ENCODE data around the gene KRTAP10-12. TPM values are rescaled to one million over a fixed set of nuclear protein-coding genes. Genes with fewer than 3 reads are reported as not detected.

KRTAP10-12 gene
- total and polyA plus RNA-seq, 3 donors from 2014 or later = not detected

DNA sequence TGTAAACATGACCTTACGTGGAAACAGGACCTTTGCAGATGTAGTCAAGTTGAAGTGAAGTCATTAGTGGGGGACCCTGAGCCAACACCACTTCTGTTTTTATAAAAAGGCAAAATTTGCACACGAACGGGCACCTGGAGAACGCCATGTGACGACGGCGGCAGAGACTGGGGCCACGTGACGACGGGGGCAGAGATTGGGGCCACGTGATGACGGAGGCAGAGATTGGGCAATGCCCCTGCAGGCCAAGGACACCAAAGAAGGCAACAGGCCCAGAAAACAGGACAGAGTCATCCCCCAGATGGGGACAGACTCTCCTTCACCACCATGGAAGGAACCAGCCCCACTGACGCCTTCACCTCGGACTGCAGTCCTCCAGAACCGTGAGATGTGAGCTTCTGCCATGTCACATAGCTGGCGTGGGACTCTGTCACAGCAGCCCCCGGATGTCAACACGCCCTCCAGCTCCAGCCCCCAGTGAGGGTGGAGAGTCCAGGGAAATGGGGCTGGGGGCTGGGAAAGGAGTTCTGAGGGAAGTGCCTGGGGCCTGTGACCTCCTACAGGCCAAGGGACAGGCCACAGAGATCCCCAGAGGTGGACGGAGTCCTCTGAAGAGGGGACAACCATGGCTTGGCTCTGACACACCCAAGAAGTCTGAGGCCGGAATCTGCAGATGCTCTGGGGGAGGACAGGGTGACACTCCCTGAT is 46.6 kb upstream of the KRTAP10-12 start:
- Histone ChIP-seq H3K4me1 (no peaks in the 10 kb centered on the region), H3K9me3 (no peaks in the 10 kb centered on the region), H3K4me3 (no peak overlapping the region), H3K27ac (no peak overlapping the region), H3K36me3 (ENCODE audit: low read depth, missing control alignments) (no peaks in the 10 kb centered on the region), H3K27me3 (no peaks in the 10 kb centered on the region)
- intact Hi-C loops (cut with DNase I; ENCODE audit: low total_unique reads) = no loop called here
- TF ChIP-seq, protein P1, sequence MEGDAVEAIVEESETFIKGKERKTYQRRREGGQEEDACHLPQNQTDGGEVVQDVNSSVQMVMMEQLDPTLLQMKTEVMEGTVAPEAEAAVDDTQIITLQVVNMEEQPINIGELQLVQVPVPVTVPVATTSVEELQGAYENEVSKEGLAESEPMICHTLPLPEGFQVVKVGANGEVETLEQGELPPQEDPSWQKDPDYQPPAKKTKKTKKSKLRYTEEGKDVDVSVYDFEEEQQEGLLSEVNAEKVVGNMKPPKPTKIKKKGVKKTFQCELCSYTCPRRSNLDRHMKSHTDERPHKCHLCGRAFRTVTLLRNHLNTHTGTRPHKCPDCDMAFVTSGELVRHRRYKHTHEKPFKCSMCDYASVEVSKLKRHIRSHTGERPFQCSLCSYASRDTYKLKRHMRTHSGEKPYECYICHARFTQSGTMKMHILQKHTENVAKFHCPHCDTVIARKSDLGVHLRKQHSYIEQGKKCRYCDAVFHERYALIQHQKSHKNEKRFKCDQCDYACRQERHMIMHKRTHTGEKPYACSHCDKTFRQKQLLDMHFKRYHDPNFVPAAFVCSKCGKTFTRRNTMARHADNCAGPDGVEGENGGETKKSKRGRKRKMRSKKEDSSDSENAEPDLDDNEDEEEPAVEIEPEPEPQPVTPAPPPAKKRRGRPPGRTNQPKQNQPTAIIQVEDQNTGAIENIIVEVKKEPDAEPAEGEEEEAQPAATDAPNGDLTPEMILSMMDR (IDR thresholded peaks at IDR 0.05) = no peak
- no peak for TF ChIP-seq POLR2A (IDR thresholded peaks at IDR 0.05)
- 86% methylated on average over 18 to 20 of the region's 20 CpGs for WGBS, 2 donors
- DNase-seq = no peak

GRCh38 chr21:44650973-44651675 is 45.8 kb upstream of the KRTAP10-12 start:
- TF ChIP-seq, protein P1 (IDR thresholded peaks at IDR 0.05) = no peak
- TF ChIP-seq POLR2A (IDR thresholded peaks at IDR 0.05) = no peak
- Histone ChIP-seq H3K4me1 (no peaks in the 10 kb centered on the region), H3K27ac (no peak overlapping the region), H3K4me3 (no peak overlapping the region), H3K36me3 (ENCODE audit: low read depth, missing control alignments) (no peaks in the 10 kb centered on the region), H3K27me3 (no peaks in the 10 kb centered on the region), H3K9me3 (no peaks in the 10 kb centered on the region)
- no peak for DNase-seq
- 81 to 92% methylated on average over 12 of the region's 12 CpGs for WGBS, 2 donors
- intact Hi-C loops (cut with DNase I; ENCODE audit: low total_unique reads) = no loop called here

DNA sequence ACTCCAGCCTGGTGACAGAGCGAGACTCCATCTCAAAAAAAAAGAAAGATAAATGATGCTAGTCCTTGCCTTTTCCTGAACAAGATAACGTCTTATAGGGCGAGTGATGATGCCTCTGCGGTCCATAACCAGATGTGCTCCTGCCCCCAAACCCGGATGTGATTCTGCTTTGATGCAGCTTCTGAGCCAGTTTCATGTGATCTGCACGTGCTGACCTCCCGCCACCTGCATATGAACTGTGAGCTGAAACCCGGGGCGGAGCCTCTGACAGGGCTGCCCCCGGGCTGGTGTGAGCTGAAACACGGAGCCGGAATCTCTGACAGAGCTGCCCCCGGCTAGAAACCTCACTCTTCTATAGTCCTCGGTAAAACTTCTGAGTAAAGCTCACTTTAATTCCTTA is 43.8 kb upstream of the KRTAP10-12 start:
- H3K9me3 ChIP-seq = no peaks in the 10 kb centered on the region
- DNase-seq = no peak
- no peak overlapping the region for H3K4me3 ChIP-seq
- no peaks in the 10 kb centered on the region for H3K4me1 ChIP-seq
- TF ChIP-seq, protein P1 (IDR thresholded peaks at IDR 0.05) = no peak
- no peak for TF ChIP-seq POLR2A (IDR thresholded peaks at IDR 0.05)
- no peaks in the 10 kb centered on the region for H3K27me3 ChIP-seq
- H3K36me3 ChIP-seq (ENCODE audit: low read depth, missing control alignments) = no peaks in the 10 kb centered on the region
- no peak overlapping the region for H3K27ac ChIP-seq
- intact Hi-C loops (cut with DNase I; ENCODE audit: low total_unique reads) = no loop called here
- WGBS, 2 donors = 67 to 74% methylated on average over 14 of the region's 14 CpGs

DNA sequence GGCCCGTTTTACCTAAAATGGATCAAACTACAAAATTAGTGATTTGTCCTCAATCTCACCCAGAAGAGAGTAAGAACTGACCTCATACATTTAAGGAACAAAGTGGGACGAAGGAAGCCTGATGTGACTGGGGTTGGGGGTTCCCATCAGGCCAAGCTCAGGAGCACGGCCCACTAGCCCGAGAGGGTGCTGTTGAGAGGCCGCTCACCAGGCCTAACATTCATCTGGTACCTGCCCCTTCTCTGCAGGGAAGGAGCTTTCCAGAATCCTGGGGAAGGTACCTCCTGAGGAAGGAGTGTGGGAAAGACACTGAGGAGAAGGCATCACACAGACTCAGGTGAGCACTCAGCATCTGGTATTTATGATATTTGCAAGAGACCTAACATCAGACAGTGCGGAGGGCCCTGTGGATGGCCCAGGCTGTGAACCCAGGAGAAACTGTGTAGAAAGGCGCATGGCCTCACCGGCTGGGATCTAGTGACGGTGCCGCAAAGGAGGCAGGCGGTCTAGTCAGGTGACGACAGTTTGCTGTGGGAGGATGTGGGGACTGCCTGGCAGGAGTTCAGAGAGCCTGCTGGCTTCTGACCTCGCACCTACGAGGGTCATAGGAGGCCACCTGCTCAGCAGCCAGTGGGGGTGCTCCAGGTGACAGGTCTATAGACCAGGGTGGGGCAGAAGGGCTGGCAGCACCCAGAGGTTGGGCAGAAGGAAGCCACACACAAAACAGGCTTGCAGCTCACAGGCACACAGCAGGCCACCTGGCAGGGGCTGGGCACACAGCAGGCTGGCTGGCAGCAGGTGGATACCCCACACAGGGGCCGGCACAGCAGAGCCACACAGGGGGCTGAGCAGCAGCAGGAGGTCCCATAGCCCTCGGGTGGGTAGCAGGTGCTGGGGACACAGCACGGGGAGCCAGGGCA is 43.1 kb upstream of the KRTAP10-12 start:
- TF ChIP-seq, protein P1 (IDR thresholded peaks at IDR 0.05) = no peak
- TF ChIP-seq POLR2A (IDR thresholded peaks at IDR 0.05) = no peak
- Histone ChIP-seq H3K4me1 (no peaks in the 10 kb centered on the region), H3K4me3 (no peak overlapping the region), H3K9me3 (no peaks in the 10 kb centered on the region), H3K27ac (no peak overlapping the region), H3K36me3 (ENCODE audit: low read depth, missing control alignments) (no peaks in the 10 kb centered on the region), H3K27me3 (no peaks in the 10 kb centered on the region)
- no peak for DNase-seq
- intact Hi-C loops (cut with DNase I; ENCODE audit: low total_unique reads) = no loop called here
- WGBS, 2 donors = 81 to 87% methylated on average over 14 to 17 of the region's 17 CpGs

Measured in testis (tissue), 3 donors.